Mucosa of gallbladder (tissue), 1 donor: ENCODE measurements around the gene ELOVL7. TPM values are rescaled to one million over a fixed set of nuclear protein-coding genes. Genes with fewer than 3 reads are reported as not detected.
"Not testable (repeated sequence)": the region's sequence is repeated elsewhere in the genome, so short reads cannot be mapped to it uniquely, and the experiment has no call there.

ENCODE experiments used
- DNase-seq: peaks from one replicate; pipeline ENCODE4 v3.0.0-alpha.2; 2020; ENCODE audit warnings: low spot score
- total RNA-seq: library from RNA; stranded (reverse); gene quantifications from one replicate; pipeline ENCODE4 v1.2.1, GENCODE V29; 2021
- donor health status: DM: no; HTN: no; CAD: no.

Gene ELOVL7
- total RNA-seq, 1 donor from 2014 or later: 66.8 TPM

GRCh38 chr5:60795424-60795950 lies 48.6 kb downstream of the ELOVL7 start:
- not testable (repeated sequence) for DNase-seq

DNA sequence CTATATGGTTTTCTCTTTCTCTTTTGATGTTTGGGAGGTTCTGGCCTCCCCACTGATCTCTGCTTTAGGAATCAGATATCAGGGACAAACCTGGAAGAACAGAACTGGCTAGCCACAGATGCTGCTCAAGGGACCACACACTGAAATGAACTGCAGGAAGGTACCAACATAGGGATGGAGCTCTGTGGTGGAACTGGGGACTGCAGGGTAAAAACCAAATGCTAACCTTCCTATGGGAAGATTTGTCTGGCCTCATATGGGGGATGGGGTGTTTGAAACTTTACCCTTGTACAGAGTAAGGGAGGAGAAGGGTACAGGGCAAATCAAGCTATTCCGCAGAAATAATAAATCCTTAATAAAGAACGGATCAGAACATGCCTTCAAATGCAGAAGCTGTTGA lies 49.4 kb downstream of the ELOVL7 start:
- no peak for DNase-seq

DNA sequence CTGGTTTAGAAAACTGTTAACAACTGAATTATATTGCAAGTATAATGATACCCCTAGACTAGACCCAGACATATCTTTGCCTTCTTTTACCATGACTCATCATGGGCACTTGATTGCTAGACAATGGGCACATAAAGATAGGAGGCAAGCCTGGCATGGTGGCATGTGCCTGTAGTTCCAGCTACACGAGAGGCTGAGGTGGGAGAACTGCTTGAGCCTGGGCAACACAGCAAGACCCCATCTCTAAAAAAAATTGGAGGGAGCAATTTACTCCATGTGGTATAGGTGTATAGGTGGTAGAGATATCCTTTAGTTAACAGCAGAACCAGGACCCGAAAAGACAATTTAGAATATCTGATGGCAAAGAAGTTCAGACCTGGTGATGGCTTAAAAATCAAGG lies 51.6 kb downstream of the ELOVL7 start:
- DNase-seq: no peak

- DNase-seq: no peak
Measured at GRCh38 chr5:60789551-60789950, 54.5 kb downstream of the ELOVL7 start.

DNA sequence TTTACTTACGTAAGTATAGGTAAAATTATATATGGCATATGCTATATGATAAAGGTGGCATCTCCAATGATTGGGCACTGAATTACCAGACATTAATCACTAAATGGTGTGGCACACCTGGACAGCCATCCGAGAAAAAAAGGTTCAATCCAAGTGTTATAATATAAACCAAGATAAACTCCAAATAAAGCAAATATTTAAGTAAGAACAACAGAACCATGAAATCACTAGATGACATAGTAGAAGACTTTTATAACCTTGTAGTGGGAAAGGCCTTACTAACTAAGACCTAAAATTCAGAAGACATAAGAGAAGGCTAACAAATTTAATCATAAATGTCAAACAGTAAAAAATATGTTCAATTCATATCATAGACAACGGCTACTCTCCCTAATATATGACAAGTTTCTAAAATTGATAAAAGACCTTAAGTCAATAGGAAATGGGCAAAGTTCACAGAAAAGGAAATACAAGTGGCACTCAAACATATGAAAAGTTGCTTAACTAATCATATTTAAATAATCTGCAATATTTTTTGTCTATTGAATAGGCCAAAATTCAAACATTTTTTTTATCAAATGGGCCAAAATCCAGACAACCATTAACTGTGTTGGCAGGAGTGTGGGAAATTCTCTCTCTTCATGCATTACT lies 55.1 kb downstream of the ELOVL7 start:
- DNase-seq: no peak

- no peak for DNase-seq
Measured at GRCh38 chr5:60779466-60779865, 64.6 kb downstream of the ELOVL7 start.

GRCh38 chr5:60776343-60776742 lies 67.7 kb downstream of the ELOVL7 start:
- DNase-seq: no peak

DNA sequence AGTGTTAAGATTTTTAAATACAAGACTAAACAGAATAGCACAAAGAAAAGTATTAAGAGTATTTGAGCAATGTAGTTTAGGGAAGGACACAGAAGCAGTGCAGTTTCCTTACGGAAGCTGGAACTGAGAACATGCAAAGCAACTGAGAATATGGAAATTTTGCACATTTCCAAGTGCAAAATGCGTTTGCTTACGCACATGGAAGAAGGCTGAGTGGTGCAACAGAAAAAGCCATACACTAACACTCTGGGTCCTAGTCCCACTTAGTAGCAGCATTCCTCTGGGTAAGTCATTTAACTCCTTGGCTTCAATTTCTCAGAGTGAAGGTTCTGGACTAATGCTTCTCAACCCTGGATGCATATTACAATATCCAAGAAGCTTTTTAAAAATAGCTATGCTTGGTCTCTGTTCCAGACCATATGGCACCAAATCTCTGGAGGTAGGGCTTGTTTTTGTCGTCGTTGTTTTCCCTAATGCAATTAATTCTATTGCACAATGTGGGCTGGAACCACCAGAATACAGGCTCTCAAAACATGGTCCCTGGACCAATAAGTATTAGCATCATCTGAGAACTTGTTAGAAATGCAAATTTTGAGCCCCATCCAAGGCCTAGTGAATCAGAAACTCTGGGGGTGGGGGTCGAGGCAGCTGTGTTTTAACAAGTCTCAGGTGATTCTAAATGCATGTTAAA lies 78.9 kb downstream of the ELOVL7 start:
- DNase-seq: no peak

- no peak for DNase-seq
Measured at GRCh38 chr5:60763061-60763460, 81.0 kb downstream of the ELOVL7 start.

DNA sequence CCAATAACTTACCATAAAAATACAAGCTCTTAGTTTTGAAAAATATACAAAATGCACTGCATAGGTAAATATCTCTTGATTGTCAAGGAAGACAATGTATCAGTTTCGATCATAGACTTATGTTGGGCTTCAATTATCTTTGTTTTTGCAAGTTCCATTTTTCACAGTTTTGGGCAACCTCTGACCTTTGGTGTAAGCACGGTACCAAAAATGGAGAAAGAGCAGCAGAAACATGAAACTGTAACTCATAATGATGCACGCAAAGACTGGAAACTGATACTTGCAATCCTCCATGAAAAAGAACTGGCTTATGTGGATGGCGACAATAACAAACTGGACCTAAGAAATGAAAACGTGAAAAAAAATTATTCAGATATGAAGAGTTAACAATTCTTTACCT lies 89.6 kb downstream of the ELOVL7 start:
- DNase-seq: no peak

DNA sequence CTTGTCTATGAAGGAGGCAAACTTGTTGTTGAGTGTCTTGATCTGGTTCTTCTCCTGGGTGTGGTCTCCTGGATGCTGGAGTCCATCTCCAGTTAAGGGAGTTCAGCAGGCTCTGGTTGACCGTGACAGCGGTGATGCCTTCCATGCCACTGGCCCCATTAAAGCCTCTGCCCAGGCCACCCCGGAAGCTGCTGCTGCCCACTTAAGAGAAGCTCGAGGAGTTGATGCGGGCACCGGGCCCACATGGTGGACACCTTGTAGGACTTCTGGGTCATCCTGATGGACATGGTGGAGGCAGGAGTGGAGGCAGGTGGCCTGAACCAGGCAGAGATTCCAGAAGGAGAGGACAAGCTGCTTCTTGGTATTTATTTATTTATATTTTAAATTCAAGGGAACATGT lies 99.4 kb downstream of the ELOVL7 start:
- no peak for DNase-seq

GRCh38 chr5:60743511-60744314 lies 100.4 kb downstream of the ELOVL7 start:
- DNase-seq: no peak

DNA sequence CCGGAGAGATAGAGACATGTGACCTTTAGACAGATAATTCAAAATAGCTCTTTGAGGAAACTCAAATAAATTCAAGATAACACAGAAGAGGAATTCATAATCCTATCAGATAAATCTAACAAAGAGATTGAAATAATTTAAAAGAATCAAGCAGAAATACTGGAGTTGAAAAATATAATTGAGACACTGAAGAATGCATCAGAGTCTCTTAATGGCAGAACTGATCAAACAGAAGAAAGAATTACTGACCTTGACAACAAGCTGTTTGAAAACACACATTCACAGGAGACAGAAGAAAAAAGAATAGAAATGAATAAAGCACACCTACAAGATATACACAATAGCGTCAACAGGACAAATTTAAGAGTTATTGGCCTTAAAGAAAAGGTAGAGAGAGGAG lies 103.7 kb downstream of the ELOVL7 start:
- DNase-seq: no peak

DNA sequence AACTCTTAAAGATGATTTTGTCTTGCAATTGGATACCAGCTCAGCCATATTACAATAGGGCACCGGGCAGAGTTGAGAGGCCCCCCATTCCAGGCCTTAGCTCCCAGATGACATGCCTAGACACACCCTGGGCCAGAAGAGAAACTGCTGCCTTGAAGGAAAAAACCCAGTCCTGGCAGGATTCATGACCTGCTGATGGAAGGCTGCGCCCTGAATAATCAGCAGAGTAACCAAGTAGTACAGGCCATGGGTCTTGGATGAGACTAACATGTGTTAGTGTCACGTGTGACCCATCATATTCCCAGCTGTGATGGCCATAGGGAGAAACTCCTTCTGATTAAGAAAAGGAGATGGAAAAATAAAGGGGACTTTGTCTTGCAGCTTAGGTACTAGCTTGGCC lies 105.1 kb downstream of the ELOVL7 start:
- no peak for DNase-seq

GRCh38 chr5:60738461-60738860 lies 105.6 kb downstream of the ELOVL7 start:
- no peak for DNase-seq

GRCh38 chr5:60730858-60731257 lies 113.2 kb downstream of the ELOVL7 start:
- DNase-seq: not testable (repeated sequence)

- no peak for DNase-seq
Measured at GRCh38 chr5:60727033-60727679, 116.9 kb downstream of the ELOVL7 start.

GRCh38 chr5:60724126-60724525 lies 119.9 kb downstream of the ELOVL7 start:
- DNase-seq: no peak

DNA sequence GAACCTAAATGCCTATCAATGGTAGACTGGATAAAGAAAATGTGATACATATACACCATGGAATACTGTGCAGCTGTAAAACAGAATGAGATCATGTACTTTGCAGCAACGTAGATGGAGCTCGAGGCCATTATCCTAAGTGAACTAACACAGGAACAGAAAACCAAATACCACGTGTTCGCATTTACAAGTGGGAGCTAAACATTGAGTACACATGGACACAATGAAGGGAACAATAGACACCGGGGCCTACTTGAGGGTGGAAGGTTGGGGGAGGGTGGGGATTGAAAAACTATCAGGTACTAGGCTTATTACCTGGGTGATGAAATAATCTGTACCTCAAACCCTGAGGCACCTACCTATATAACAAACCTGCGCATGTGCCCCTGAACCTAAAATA lies 121.7 kb downstream of the ELOVL7 start:
- DNase-seq: no peak

DNA sequence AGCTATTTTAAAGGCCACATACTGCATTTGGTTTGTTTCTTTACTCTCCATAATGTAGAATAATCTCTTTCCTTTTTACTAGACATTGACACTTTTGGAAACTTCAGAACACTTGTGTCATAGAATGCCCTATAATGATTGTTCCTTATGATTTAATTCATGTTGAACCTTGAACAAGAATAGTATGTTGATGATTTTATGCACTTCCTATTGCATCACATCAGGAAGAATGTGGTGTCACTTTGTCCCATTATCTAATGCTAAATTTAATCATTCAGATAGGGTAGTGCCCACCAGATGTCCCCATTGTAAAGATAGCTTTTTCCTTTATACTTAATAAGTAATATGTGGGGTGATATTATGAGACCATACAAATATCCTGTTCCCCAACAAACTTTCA lies 124.7 kb downstream of the ELOVL7 start:
- no peak for DNase-seq

- no peak for DNase-seq
Measured at GRCh38 chr5:60718166-60718892, 125.7 kb downstream of the ELOVL7 start.
